ENCODE results near the gene DEFB124.
"Not testable (repeated sequence)": the region's sequence is repeated elsewhere in the genome, so short reads cannot be mapped to it uniquely, and the experiment has no call there.

DEFB124 gene

GRCh38 chr20:31488115-31488514, 13.2 kb upstream of the DEFB124 start:
- no peak for DNase-seq (ENCODE audit: low spot score)

DNA sequence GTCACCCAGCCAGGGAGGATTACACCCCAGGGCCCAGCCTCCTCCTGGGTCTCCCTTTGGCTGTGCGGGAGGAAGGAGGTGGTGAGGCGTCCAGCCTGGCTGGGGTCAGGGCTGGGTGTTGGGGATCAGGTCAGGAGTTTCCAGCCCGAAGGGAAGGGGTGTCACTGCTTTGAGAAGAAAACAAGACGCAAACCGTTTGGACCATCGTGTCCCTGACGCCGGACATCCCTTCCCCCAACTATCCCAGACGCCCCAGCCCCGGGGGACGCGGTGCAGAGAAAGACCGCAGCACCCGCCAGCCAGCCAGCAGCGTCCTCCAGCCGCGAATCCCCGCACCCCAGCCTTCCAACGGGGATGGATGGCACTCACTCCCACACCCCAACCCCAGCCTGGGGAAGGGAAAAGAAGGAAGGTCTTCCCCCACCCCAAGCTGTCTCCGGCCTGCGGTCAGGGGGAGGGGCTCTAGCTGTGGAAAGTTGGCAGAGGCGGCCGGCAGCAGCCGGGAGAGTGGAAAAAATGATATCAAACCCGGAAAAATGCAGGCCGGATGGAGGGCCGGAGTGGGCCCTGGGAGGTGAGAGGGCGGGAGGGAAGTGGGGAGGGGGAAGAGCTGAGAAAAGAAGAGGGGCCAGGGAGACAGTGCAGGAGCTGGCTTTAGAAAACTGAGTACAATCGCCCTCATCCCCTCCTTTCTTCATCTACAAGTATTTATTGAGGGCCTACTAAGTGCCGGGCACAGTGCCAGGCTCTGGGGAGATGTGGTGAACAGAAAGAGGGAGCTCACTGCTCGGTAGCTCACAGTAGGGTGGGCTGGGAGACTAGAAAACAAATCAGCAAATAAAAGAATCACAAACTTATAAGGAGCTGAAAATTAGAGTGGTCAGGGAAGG, 10.8 kb upstream of the DEFB124 start:
- no peak for DNase-seq (ENCODE audit: low spot score)

- no peak for DNase-seq (ENCODE audit: low spot score)
Observed at GRCh38 chr20:31484001-31484400, 9.1 kb upstream of the DEFB124 start.

GRCh38 chr20:31476643-31477215, 1.8 kb upstream of the DEFB124 start:
- no peak for DNase-seq (ENCODE audit: low spot score)

DNA sequence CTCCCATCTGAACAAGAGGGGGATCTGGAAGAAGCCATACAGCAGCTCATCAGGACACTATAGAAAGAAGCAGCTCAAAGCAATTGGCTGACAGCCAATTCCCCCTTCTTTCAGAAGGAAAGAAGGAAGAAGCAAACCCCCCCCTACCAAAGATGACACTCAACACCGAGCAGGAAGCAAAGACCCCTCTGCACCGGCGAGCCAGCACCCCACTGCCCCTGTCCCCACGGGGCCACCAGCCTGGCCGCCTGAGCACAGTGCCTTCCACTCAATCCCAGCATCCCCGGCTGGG, 1.3 kb upstream of the DEFB124 start:
- no peak for DNase-seq (ENCODE audit: low spot score)

DNA sequence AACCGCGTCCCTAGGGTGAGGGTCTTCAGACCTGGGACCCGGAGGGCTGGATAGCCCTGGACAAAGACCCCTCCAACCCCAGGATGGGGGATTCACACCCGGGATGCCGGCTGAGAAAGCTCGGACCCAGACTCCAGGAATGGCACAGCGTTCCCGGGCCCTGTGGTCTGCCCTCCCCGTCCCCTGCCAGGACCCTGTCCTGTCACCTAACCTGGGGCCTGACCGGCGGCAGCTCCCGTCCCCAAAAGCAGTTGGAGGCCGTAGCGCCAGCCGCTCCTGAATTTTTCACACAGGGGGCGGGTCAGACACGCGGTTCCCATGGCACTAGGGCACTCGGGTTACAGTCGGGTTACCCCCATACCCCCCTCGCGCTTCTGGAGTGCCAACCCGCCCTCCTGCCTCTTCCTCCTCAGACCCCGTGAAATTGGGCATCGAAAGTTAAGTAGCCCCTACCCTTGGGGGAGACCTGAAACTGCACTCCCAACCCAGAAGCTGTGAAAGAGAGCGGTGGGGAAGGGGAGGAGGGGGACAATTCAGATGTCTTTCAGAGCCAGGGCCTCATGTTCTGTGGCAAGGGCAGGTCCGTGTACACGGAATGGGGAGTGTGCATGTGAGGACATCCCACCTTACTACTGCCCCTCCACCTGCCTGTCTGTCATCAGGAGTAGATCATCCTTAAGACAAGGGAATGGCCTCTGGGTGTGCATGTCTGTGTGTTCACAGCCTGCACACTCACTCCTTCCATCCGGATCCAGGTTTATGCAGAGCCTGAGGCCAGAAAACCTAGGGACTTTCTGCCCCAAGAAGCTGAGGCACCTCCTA, 756 bp upstream of the DEFB124 start:
- DNase-seq (ENCODE audit: low spot score), result no peak

DNA sequence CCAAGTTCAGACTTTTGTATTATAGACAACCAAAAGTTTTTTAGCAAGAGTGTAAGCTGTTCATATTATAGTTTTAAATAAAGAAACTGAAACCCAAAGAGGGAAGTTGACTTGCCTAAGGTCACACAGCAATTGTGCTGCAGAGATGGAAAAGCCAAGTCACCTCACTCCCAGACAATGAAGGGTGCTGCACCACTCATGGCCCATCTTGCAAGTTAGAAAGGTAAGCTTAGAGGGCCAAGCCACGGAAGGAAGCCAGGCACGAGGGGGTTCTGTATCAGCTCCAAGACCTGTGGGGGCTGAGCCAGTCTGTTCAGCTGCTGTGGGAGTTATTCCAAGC, 860 bp downstream of the DEFB124 start:
- no peak for DNase-seq (ENCODE audit: low spot score)

GRCh38 chr20:31473331-31474096, 1.4 kb downstream of the DEFB124 start:
- no peak for DNase-seq (ENCODE audit: low spot score)

DNA sequence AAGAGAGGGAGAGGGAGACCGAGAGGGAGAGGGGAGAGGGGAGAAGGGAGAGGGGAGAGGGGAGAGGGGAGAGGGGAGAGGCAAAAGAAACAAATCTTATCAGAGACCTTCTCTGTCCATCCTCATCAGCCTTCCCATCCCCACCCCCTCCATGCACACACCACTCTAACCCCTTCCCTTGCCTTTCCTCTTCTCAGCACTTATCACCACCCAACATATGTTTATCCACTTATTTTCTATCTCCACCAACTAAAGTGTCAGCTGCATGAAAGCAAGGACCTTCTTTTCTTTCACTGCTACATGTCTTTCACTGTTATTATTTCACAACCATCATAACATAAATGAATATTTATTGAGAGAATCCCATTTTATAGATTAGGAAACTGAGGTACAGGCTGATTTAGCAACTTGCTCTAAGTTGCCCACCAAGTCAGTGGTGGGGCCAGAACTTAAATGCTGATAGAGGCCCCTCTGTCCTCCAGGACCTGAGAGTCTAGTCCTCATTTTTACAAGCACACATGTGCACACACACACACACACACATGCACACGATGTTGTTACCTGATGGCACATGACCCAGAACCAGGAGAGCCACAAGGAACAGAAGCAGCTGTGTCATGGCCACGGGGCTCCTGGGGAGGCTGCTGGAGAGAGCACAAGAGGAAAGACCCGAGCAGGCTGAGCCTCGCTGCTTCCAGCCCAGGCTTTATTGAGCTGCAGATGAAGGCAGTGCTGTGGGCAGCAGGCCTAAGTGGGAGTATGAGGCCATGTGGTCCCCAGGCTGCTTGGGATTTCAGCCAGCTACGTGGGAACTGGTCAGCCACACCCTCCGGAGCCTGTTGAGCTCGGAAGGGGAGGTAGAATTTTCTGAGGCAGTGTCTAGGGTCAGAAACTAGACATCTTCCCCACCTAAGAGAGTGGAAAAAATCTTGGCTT, 2.3 kb downstream of the DEFB124 start:
- DNase-seq (ENCODE audit: low spot score), result no peak

GRCh38 chr20:31470946-31471345, 4.0 kb downstream of the DEFB124 start:
- DNase-seq (ENCODE audit: low spot score), result not testable (repeated sequence)

DNA sequence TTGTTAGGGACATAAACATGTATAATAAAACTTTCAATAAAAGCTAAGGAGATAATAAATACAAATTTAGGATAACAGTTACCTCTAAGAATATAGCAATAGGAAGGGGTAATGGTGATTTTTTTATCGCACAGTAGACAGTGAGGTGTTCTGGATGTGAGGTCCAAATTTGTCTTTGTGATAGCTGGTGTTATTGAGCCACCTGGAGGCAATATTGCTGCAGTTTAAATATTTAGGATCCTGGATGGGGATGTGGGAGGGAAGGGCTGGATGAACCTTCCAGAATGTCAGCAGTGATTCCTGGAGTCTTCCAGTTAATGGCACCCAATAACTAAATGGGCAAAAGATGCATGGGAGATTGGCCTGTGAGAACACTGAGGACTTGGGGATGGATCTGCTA, 20.6 kb downstream of the DEFB124 start:
- no peak for DNase-seq (ENCODE audit: low spot score)

DNA sequence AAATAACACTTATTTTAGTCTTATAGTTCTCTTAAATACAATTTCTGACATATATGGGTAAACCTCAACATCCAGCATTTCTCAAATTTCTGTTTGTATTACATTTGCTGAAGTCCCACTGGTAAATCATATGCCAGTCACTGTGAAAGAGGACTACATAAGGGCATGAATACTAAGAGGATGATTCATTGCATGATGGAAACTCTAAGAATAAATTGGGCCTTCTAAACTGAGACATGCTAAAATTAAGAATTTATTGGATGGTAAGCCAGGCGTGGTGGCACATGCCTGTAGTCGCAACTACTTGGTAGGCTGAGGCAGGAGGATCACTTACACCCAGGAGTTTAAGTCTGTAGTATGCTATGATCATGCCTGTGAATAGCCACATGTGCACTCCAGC, 22.4 kb downstream of the DEFB124 start:
- no peak for DNase-seq (ENCODE audit: low spot score)

DNA sequence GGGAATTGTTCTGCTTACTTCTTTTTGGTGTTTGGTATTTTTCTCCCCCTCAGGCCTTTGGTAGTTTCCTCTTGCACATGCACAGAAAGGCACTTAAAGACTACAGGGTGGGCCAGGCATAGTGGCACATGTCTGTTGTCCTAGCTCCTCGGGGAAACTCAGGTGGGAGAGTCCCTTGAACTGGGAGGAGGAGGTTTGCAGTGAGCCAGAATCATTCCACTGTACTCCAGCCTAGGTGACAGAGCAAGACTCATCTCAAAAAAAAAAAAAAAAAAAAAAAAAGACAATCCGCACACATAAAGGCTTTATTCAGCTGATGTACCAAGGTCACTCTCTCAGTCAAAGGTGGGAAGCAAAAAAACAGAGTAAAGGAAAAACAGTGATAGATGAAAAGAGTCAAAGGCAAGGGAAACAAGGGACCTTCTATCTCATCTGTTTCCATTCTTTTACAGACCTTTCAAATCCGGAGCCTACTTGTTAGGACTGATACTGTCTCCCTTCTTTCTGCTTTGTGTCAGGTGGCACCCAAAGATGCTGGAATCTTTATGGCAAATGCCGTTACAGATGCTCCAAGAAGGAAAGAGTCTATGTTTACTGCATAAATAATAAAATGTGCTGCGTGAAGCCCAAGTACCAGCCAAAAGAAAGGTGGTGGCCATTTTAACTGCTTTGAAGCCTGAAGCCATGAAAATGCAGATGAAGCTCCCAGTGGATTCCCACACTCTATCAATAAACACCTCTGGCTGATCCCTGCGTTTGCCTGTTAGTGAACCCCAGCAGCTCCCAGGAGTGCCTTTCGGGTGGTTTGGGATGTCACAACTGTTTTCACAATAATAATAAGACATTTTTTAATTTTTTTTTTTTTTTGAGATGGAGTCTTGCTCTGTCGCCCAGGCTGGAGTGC, 25.2 kb downstream of the DEFB124 start:
- DNase-seq (ENCODE audit: low spot score), result no peak

GRCh38 chr20:31446084-31446819, 28.7 kb downstream of the DEFB124 start:
- DNase-seq (ENCODE audit: low spot score), result no peak

DNA sequence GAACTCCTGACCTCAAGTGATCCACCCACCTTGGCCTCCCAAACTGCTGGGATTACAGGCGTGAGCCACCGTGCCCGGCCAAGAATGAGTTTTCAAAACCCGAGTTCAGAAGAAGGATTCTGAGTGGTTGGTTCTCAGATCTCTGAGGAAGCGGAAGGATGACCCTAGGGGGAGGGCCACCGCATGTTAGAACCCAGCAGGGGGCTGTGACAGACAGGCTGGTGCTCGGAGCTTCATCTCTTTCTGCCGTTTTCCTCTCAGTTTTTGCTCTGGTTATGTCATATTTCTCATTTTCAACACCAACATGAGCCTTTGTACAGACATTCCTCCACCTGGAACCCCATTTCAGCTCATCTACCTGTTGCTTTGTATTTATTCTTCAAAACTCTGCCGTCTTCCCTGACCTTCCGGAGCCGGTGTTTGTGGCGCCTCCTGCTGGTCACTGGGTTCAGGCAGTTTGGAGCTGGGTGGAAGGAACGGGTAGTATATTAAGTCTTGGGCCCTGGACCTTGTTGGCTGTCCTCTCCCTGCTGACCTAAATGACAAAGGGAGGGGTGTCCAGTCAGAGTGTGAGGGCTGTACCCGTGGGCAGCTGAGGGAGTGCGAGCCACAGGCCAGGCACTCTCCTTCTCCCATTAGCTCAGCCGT, 34.8 kb downstream of the DEFB124 start, which contains the start of gene DEFB123:
TSS of gene DEFB123 (plus strand) at position 621 of the 648 bp plus-strand sequence. CDS start 67 bp downstream, outside the sequence.
- no peak for DNase-seq (ENCODE audit: low spot score)

DNA sequence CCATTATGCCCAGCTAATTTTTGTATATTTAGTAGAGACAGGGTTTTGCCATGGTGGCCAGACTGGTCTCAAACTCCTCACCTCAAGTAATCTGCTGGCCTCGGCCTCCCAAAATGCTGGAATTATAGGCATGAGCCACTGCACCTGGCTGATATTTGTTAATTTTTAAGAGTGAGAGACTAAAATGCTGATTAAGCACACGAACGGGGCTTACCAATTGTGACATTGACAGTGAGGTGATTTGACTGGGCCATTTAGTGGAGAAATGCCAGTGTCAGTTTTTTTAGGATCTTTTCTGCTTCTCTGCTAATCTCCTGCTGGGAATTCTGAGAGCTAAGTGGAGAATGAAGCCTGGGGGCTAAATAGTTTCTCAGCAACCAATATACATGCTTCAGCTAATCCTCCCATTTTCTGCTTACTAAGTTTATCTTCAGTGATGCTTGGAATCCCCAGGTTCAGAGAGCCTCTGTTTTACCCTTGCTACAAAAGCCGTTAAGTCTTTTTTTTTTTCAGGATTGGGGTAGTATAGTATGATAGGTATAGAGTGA, 44.3 kb downstream of the DEFB124 start:
- no peak for DNase-seq (ENCODE audit: low spot score)

DNA sequence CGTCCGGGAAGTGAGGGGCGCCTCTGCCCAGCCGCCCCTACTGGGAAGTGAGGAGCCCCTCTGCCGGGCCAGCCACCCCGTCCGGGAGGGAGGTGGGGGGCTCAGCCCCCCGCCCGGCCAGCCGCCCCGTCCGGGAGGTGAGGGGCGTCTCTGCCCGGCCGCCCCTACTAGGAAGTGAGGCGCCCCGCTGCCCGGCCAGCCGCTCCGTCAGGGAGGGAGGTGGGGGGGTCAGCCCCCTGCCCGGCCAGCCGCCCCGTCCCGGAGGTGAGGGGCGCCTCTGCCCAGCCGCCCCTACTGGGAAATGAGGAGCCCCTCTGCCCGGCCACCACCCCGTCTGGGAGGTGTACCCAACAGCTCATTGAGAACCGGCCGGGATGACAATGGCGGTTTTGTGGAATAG, 47.4 kb downstream of the DEFB124 start:
- not testable (repeated sequence) for DNase-seq (ENCODE audit: low spot score)

DNA sequence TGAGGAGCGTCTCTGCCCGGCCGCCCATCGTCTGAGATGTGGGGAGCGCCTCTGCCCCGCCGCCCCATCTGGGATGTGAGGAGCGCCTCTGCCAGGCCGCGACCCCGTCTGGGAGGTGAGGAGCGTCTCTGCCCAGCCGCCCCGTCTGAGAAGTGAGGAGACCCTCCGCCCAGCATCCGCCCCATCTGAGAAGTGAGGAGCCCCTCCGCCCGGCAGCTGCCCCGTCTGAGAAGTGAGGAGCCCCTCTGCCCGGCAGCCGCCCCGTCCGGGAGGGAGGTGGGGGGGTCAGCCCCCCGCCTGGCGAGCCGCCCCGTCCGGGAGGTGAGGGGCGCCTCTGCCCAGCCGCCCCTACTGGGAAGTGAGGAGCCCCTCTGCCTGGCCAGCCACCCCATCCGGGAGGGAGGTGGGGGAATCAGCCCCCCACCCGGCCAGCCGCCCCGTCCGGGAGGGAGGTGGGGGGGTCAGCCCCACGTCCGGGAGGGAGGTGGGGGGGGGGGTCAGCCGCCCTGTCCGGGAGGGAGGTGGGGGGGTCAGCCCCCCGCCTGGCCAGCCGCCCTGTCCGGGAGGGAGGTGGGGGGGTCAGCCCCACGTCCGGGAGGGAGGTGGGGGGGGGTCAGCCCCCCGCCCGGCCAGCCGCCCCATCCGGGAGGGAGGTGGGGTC, 47.9 kb downstream of the DEFB124 start:
- DNase-seq (ENCODE audit: low spot score), result not testable (repeated sequence)

Data from D341Med (cell line).